Neuronal stem cell (in vitro differentiated cells): Measurements from ENCODE around the gene XIST.
"Not testable (repeated sequence)": the region's sequence is repeated elsewhere in the genome, so short reads cannot be mapped to it uniquely, and the experiment has no call there.

ENCODE experiments used
- DNase-seq: peaks from one replicate; pipeline ENCODE4 v3.0.0-alpha.2; 2013; ENCODE audit warnings: low spot score
- H2AFZ ChIP-seq: one replicate; pipeline ENCODE4 v1.6.1; 2013; ENCODE audit warnings: mild to moderate bottlenecking, low read length, inconsistent platforms
- H2AK5ac ChIP-seq: 2 replicates; pipeline ENCODE4 v1.6.1; 2013; ENCODE audit warnings: low read depth, mild to moderate bottlenecking, inconsistent platforms, low read length, moderate library complexity, mixed read lengths
- H2BK120ac ChIP-seq: 2 replicates; pipeline ENCODE4 v1.6.1; 2013; ENCODE audit warnings: low read depth, mild to moderate bottlenecking, inconsistent platforms, low read length, moderate library complexity, mixed read lengths
- H2BK12ac ChIP-seq: one replicate; pipeline ENCODE4 v1.6.1; 2013; ENCODE audit warnings: low read length, inconsistent platforms
- H2BK15ac ChIP-seq: 2 replicates; pipeline ENCODE4 v1.6.1; 2013; ENCODE audit warnings: mild to moderate bottlenecking, low read length, inconsistent platforms, mixed read lengths
- H2BK5ac ChIP-seq: one replicate; pipeline ENCODE4 v1.6.1; 2013; ENCODE audit warnings: inconsistent platforms, mild to moderate bottlenecking, low read length, moderate library complexity
- H3K14ac ChIP-seq: one replicate; pipeline ENCODE4 v1.6.1; 2013; ENCODE audit warnings: low read length, inconsistent platforms
- H3K18ac ChIP-seq: 2 replicates; pipeline ENCODE4 v1.6.1; 2013; ENCODE audit warnings: low read length, inconsistent platforms
- H3K23ac ChIP-seq: 2 replicates; pipeline ENCODE4 v1.6.1; 2013; ENCODE audit warnings: low read depth, mild to moderate bottlenecking, mixed read lengths, low read length, inconsistent platforms; ENCODE audit not compliant: poor library complexity
- H3K27ac ChIP-seq: replicated peaks from 3 replicates; pipeline ENCODE4 v1.5.1; 2013; ENCODE audit warnings: low read length, inconsistent platforms
- H3K27me3 ChIP-seq, 3 experiments: 2 replicates each; pipeline ENCODE4 v1.6.1; 2013; ENCODE audit warnings: low read length in 3 of 3, mild to moderate bottlenecking in 2 of 3, inconsistent platforms in 1 of 3, low read depth in 1 of 3, mixed read lengths in 1 of 3, moderate library complexity in 1 of 3; ENCODE audit not compliant: control insufficient read depth in 3 of 3, insufficient read depth in 3 of 3
- H3K36me3 ChIP-seq, 2 donors: replicated peaks in 1 of 2; 2 replicates each; pipeline ENCODE4 v1.6.1; 2013; ENCODE audit warnings: low read length in 2 of 2; ENCODE audit not compliant: control insufficient read depth in 2 of 2, insufficient read depth in 2 of 2
- H3K4ac ChIP-seq: 2 replicates; pipeline ENCODE4 v1.6.1; 2013; ENCODE audit warnings: inconsistent platforms, mild to moderate bottlenecking, low read length, moderate library complexity
- H3K4me1 ChIP-seq, 2 donors: 1 replicate in 1 of 2; 2 replicates in 1 of 2; pipeline ENCODE4 v1.6.1; 2013; ENCODE audit warnings: low read length in 2 of 2, low read depth in 1 of 2; ENCODE audit not compliant: control insufficient read depth in 2 of 2, insufficient read depth in 1 of 2
- H3K4me2 ChIP-seq: one replicate; pipeline ENCODE4 v1.6.1; 2013; ENCODE audit warnings: mild to moderate bottlenecking, low read length, inconsistent platforms; ENCODE audit not compliant: insufficient read depth, poor library complexity, severe bottlenecking
- H3K4me3 ChIP-seq, 2 donors: 2 replicates each; pipeline ENCODE4 v1.5.1; 2013; ENCODE audit warnings: low read length in 2 of 2, mild to moderate bottlenecking in 2 of 2, inconsistent platforms in 1 of 2, moderate library complexity in 1 of 2
- H3K79me1 ChIP-seq: one replicate; pipeline ENCODE4 v1.6.1; 2013; ENCODE audit warnings: low read depth, mild to moderate bottlenecking, inconsistent platforms, low read length, moderate library complexity
- H3K9ac ChIP-seq: one replicate; pipeline ENCODE4 v1.6.1; 2013; ENCODE audit warnings: mild to moderate bottlenecking, low read depth, low read length, inconsistent platforms; ENCODE audit not compliant: poor library complexity
- H3K9me3 ChIP-seq, 2 donors: replicated peaks in 1 of 2; 2 replicates each; pipeline versions ENCODE3 to v1.6.1; 2013; ENCODE audit warnings: low read length in 2 of 2, mild to moderate bottlenecking in 2 of 2, inconsistent platforms in 1 of 2, low read depth in 1 of 2, mixed read lengths in 1 of 2, moderate library complexity in 1 of 2; ENCODE audit not compliant: control insufficient read depth in 2 of 2, insufficient read depth in 1 of 2
- H4K8ac ChIP-seq: one replicate; pipeline ENCODE4 v1.6.1; 2013; ENCODE audit warnings: low read depth, mild to moderate bottlenecking, inconsistent platforms, low read length, moderate library complexity
- H4K91ac ChIP-seq: one replicate; pipeline ENCODE4 v1.6.1; 2013; ENCODE audit warnings: low read length, low read depth, mild to moderate bottlenecking, inconsistent platforms; ENCODE audit not compliant: poor library complexity
- WGBS, 2 donors: extraction: QIAGEN DNeasy Blood & Tissue Kit; methylation state at CpG; one replicate each; pipeline ENCODE4 v1.1.7; 2013; ENCODE audit warnings: missing lambda C conversion rate in 2 of 2, mixed read lengths in 1 of 2; ENCODE audit not compliant: insufficient read length in 2 of 2, insufficient replicate concordance in 1 of 2; ENCODE audit errors: extremely low coverage in 2 of 2; 5-methylcytosine and 5-hydroxymethylcytosine counted together

XIST gene

DNA sequence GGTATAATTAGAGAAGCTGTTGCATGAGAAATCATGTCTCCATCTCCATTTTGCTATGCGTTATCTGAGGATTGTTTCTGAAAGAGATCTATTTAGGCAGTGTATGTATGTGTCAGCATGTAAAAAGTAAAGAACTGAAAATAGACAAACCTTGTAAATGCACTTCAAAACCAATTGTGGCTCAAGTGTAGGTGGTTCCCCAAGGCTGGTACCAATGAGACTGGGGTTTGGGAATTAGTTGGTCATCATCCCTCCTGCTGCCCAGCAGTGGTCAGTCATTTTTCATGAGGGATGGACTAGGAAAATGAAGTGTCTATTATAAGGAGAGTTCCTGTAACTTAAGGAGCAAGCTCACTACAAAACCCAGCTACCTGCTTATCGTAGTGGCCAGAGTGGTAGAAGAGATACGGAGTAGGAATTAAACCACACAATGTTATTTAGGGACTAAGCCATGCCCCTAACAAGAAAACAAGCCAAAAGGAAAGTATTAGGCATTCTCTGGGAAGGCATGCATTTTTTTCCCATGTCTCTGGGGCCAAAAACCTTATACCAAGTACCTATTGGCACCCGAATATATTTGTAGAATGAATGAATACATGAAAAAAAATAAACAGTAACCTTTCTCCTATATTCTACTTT lies 30.5 kb downstream of the XIST start:
- Histone ChIP-seq H2BK15ac (no peak overlapping the region), H3K9me3 (no peaks in the 10 kb centered on the region), H3K4me1 (no peaks in the 10 kb centered on the region), H3K27ac (no peak overlapping the region), H3K18ac (no peak overlapping the region), H3K36me3 (peaks cover 0 to 71% of the 10 kb centered on the region in 2 donors), H3K9ac (no peak overlapping the region), H3K4me3 (no peak overlapping the region), H2AK5ac (no peak overlapping the region), H4K91ac (no peak overlapping the region), H3K27me3 (no peaks in the 10 kb centered on the region), H3K4ac (no peak overlapping the region), H3K14ac (no peak overlapping the region), H4K8ac (no peak overlapping the region), H3K79me1 (no peaks in the 10 kb centered on the region), H3K4me2 (no peak overlapping the region), H2AFZ (no peak overlapping the region), H3K23ac (no peak overlapping the region), H2BK120ac (no peak overlapping the region), H2BK5ac (no peak overlapping the region), H2BK12ac (no peak overlapping the region)
- DNase-seq = no peak
- no CpG with 5 or more reads among the region's 4 CpGs for WGBS, 2 donors

DNA sequence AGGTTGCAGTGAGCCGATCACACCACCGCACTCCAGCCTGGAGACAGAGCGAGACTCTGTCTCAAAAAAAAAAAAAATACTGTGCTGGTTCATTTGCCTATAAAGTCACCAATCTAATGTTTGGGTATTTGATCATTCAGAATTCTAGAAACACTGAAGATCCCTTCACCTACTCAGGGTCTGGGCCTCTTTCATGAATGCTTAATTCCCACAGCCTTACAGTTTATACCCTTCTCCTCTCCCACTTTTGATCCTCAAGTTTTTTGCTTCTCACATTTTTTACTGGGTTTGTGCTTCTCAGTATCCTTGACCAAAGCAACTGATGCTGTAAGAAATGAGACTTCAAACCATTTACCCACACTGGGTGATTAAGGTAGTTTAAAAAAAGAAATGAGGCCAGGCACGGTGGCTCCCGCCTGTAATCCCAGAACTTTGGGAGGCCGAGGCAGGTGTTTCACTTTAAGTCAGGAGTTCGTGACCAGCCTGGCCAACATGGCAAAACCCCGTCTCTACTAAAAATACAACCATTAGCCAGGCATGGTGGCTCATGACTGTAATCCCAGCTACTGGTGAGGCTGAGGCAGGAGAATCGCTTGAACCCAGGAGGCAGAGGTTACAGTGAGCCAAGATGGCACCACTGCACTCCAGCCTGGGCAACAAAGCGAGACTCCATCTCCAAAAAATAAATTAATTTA lies 32.5 kb downstream of the XIST start:
- H3K27ac ChIP-seq, H3K27me3 ChIP-seq, H2AFZ ChIP-seq, H3K14ac ChIP-seq, DNase-seq, H3K79me1 ChIP-seq, H3K23ac ChIP-seq, H4K91ac ChIP-seq, H3K4me3 ChIP-seq, H3K4me2 ChIP-seq, H2BK120ac ChIP-seq, H2BK12ac ChIP-seq, H2BK15ac ChIP-seq, H3K4ac ChIP-seq, H3K4me1 ChIP-seq, H3K9me3 ChIP-seq, H3K9ac ChIP-seq, H2AK5ac ChIP-seq, H2BK5ac ChIP-seq, H4K8ac ChIP-seq, H3K18ac ChIP-seq: not testable (repeated sequence)
- peaks cover 0 to 50% of the 10 kb centered on the region in 2 donors for H3K36me3 ChIP-seq
- WGBS, 2 donors = no CpG with 5 or more reads among the region's 10 CpGs

DNA sequence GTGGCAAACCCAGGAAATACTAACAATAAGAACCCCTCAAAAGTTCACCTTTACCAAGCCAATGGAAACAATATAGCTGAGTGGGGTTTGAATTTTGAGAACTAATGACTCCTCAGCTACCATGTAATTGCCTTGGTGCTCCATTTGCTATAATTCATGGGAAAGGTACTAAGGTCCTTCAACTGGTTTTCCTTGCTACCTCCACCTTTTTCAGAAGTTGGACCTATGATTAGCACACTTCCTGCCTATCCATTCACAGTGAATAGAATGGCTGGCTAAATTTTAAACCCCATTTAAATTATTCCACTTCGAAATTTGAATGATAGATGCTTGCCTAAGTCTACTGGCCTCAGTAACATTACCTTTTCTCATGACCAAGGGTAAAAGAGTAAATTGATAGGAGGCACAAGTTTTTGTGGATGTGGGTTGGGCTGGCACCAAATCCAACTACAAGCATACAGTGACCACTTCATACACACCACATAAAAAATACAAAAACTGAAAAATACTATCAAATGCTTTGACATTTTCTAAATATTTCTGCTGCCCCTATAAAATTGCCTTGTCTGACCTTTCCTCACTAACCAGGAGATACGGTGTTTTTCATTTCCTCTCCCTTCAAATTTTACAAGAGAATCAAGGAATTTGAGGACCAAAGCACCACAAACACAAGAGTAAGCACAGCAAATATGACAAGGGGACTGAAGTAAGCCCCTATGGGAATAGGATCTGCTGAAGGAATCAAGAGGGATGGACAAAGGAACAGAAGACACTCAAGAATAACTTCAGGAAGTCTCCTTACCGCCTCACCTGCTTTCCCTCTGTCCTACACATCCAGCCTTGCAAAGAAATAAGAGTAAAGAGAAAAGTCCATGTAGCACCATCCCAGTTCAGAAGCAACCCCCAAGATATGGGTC lies 34.1 kb downstream of the XIST start:
- Histone ChIP-seq H2BK12ac (no peak overlapping the region), H3K9me3 (no peaks in the 10 kb centered on the region), H4K8ac (no peak overlapping the region), H3K27me3 (no peaks in the 10 kb centered on the region), H3K23ac (no peak overlapping the region), H3K4ac (no peak overlapping the region), H3K27ac (no peak overlapping the region), H3K4me2 (no peak overlapping the region), H2BK120ac (no peak overlapping the region), H2AFZ (no peak overlapping the region), H2AK5ac (no peak overlapping the region), H2BK15ac (no peak overlapping the region), H3K79me1 (no peaks in the 10 kb centered on the region), H3K9ac (no peak overlapping the region), H2BK5ac (no peak overlapping the region), H3K14ac (no peak overlapping the region), H3K18ac (no peak overlapping the region), H4K91ac (no peak overlapping the region), H3K36me3 (peaks cover 0 to 35% of the 10 kb centered on the region in 2 donors), H3K4me3 (no peak overlapping the region), H3K4me1 (no peaks in the 10 kb centered on the region)
- DNase-seq = no peak
- no CpG with 5 or more reads among the region's 3 CpGs for WGBS, 2 donors
